Mucosa of stomach (tissue), 1 donor: ENCODE results near the gene C1QTNF5.

Experiments
- H3K27me3 ChIP-seq: one replicate; pipeline ENCODE4 v1.7.0; 2013; ENCODE audit warnings: mild to moderate bottlenecking, low read length; ENCODE audit not compliant: control insufficient read depth, insufficient read depth
- H3K36me3 ChIP-seq: one replicate; pipeline ENCODE4 v1.7.0; 2013; ENCODE audit warnings: low read length; ENCODE audit not compliant: control insufficient read depth, insufficient read depth
- H3K4me1 ChIP-seq: one replicate; pipeline ENCODE4 v1.7.0; 2013; ENCODE audit warnings: mild to moderate bottlenecking, low read length; ENCODE audit not compliant: control insufficient read depth, insufficient read depth
- H3K4me3 ChIP-seq: one replicate; pipeline ENCODE4 v1.7.0; 2013; ENCODE audit warnings: low read length
- H3K9ac ChIP-seq: one replicate; pipeline ENCODE4 v1.7.0; 2013; ENCODE audit warnings: mild to moderate bottlenecking, low read length, moderate library complexity
- H3K9me3 ChIP-seq: one replicate; pipeline ENCODE4 v1.7.0; 2013; ENCODE audit warnings: mild to moderate bottlenecking, low read length, moderate library complexity; ENCODE audit not compliant: control insufficient read depth
- donor health status: Pancreatic carcinoma.

C1QTNF5 gene

DNA sequence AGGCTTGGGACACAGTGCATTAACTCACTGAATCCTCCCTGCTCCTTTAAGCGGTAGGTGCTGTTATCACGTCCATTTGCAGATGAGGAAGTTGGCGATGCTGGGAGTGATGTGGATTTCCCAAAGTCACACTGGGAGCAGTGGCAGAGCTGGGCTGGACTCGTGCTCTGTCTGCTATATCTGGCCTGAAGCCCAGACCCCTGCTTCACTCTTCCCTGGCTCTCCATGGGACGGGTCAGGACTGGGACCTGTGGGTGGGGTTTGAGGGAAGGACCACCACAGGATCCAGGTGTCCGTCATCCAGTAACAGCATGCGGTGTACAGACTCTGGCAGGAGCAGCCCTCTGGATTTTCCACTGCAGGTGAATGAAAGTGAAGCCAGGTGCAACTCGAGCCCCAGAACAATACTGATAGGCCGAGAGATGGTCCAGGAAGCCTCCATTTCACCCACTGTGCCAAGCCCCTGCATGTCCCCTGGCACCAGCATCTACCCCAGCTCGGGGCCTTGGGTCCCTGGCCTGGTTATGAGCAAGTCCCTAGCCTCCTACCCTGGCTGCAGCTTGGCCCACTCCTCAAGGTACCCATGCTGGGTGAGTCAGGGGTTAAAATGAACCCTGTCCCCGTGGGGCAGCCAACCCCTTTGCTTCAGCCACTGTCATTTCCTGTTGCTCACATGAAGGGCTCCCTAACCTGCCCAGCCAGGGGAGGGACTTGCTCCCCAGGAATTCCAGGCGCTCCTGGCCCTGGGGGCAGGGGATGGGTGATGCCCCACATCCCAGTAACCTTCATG, 36.6 kb upstream of the C1QTNF5 start:
- Histone ChIP-seq H3K36me3 (no peaks in the 10 kb centered on the region), H3K4me3 (no peak overlapping the region), H3K9ac (no peak overlapping the region)

DNA sequence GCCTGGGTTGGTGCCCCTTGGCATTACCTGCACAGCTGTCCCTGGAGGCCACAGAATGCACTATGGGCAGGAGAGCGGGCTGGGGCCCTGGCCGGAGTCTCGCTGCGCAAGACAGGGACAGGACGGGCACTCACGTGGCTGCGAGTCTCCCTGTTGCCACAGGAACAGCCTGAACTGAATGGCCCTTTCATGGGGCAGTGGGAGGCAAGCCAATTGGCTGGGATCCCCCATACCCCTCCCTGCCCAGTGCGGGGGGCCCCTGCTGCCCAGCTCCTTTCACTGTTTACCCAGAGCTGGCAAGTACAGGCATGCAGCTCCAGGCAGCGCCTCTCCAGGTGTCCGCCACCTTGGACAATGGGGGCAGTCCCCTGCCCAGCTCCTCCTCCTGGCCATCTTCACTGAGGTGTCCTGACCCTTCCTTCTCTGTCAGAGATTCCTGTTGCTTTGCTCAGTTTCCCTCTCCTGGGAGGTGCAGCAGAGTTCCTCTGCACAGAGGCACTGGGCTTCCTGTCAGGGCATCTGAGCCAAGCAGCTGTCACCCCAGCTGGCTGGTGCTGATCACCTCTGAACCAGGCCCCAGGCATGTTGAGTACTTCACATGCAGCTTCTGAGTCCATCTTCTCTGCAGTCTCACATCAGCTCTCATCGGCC, 35.6 kb upstream of the C1QTNF5 start:
- peaks cover 37% of the 10 kb centered on the region for H3K4me1 ChIP-seq
- peaks cover 11% of the 10 kb centered on the region for H3K27me3 ChIP-seq
- no peaks in the 10 kb centered on the region for H3K9me3 ChIP-seq
- no peak overlapping the region for H3K9ac ChIP-seq
- H3K36me3 ChIP-seq = no peaks in the 10 kb centered on the region
- H3K4me3 ChIP-seq = no peak overlapping the region

More for the DNA sequence above, 36.6 kb upstream of the C1QTNF5 start:
- Histone ChIP-seq H3K9me3 (no peaks in the 10 kb centered on the region), H3K4me1 (peaks cover 35% of the 10 kb centered on the region), H3K27me3 (peaks cover 12% of the 10 kb centered on the region)

DNA sequence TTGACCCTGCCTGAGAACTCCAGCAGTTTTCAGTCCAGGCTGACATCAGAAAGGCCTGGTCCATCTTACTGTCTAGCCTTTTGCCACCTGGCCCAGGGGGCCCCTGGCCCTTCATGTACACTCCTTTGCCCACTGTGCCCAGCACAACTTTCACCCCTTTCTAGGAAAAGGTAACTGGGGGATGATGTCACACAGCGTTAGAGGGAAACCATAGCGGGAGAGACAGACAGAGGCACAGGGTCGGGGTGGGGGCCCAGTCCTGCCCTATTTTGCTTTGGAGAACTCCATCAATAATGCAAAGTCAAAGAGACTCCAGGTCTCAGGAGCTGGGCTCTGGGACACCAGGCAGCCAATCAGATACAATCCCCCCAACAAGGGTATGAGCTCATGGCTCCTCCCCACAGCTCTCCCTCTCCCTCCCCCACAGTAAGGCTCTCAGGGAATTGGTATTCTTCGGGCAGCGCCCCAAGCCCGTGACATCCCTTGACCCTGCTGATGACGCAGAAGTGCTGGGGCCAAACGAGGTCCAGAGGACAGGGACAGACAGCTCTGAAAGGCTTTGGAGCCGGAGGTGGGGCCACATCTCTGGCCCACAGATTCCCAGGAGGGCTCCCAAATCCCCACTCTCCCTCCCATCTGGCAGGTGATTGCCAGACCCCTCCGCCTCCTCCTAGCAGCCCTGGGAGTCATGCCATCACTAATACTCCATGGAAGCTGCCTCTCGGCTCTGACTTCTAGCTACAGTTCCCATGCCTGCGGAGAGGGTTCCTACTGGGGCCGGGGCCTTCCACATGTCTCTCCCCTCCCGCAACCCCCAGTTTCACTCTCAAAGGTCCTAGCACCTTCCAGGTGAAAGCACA, 34.9 kb upstream of the C1QTNF5 start:
- Histone ChIP-seq H3K4me3 (no peak overlapping the region), H3K9me3 (no peaks in the 10 kb centered on the region), H3K36me3 (no peaks in the 10 kb centered on the region), H3K27me3 (peaks cover 4% of the 10 kb centered on the region), H3K4me1 (peaks cover 37% of the 10 kb centered on the region), H3K9ac (no peak overlapping the region)

DNA sequence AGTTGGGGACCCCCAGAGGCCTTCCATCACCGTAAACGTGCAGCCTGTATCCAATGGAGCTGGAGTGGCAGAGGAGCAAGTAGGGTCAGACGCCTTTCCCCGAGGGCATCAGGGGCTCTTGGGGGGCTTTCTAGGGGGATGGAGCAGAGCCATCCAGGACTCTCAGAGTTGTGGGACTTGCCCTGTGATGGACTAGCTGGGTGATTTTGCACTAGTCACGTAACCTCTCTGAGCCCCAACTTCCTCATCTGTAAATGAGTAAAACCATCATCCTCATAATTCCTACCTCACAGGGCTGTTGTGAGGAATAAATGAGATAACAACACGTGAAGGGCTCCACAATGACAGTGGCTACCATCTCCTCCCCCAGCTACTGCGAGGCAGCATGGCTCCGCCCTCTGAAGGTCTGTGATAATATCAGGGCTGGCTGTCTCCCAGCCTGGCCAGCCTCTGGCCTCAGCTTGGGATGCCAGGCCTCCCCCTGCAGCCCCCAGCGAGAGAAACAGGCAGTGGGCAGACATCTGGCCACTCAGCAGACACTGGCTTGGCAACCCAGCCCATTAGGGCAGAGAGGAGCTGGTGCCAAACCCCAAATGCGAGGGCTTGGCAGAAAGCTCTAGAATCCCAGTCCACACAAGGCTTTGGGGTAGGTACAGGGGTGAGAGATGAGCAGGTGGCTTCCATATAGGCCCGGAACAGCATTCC, 34.1 kb upstream of the C1QTNF5 start:
- peaks cover 43% of the 10 kb centered on the region for H3K4me1 ChIP-seq
- H3K27me3 ChIP-seq = no peaks in the 10 kb centered on the region
- no peak overlapping the region for H3K4me3 ChIP-seq
- no peaks in the 10 kb centered on the region for H3K9me3 ChIP-seq
- H3K9ac ChIP-seq = no peak overlapping the region
- H3K36me3 ChIP-seq = no peaks in the 10 kb centered on the region

DNA sequence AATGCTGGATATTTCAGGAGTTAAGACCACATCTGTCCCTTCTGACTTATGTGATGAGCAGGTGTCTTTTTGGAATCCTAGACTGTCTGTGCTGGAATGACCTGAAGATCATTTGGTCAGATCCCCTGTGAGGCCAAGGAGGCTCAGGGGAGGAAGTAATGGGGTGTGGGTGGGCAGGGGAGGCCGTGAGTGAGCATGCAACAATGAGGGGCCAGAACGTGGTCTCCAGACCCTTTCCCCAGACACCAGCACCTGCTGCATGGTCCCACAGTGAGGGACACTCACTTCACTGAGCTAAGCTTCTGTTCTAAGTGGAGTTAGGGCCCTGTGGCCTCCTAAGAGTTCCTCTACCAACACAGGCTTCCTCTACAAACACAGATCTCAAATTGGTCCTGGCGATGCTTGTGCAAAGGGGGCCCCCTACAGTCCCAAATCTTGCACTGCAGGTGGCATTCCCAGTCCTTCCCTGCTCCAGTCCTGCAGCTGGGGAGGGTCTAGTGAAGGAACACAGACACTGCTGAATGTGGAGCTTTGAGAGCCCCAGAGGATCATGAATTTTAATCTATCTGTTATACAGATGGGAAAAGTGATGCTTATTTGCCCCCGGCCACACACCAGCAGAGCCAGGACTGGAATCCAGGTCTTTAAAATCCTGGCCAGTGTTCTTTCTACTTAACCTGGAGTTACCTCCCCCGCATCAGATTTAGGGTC, 33.4 kb upstream of the C1QTNF5 start:
- peaks cover 50% of the 10 kb centered on the region for H3K4me1 ChIP-seq
- H3K4me3 ChIP-seq = no peak overlapping the region
- H3K36me3 ChIP-seq = no peaks in the 10 kb centered on the region
- no peaks in the 10 kb centered on the region for H3K9me3 ChIP-seq
- H3K27me3 ChIP-seq = no peaks in the 10 kb centered on the region
- H3K9ac ChIP-seq = no peak overlapping the region

DNA sequence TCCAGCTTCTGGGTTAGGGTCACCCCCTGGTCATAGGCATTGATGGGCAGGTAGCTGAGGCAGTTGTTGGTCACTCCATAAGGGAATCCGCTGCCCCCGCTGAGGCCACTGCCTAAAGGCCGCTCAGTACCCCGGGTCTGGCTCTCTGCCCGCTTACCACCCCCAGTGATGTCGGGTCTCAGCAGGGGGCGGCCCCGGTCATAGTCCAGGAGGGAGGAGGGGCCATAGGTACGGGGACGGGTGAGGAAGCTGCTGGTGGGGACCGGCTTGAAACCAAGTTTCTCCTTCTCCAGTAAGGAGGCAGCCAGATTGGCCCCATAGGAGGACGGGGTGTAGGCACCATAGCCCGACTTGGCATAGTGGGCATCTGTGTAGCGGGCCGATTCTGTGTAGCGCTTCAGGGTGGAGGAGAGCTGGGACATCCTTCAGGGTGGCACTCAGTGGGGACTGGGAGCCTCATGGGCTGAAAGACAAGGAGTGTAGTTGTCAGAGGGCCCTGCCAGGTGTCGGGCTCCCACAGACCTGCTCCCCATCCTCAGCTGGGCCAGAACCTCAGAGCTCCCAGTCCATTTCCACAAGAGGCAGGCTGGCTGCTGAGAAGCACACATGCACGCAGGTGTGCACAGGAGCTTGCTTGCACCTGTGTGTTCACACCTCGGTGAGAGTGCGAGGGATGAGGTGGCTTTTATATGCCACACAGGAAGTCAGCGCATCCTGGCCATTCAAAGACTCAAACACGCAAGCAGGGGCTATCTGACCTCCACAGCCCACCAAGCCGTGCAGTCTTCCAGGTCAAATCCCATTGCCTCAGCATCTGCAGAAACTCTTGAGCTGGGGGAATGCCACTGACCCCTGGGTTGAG, 32.6 kb upstream of the C1QTNF5 start:
- Histone ChIP-seq H3K27me3 (no peaks in the 10 kb centered on the region), H3K4me3 (no peak overlapping the region), H3K4me1 (peaks cover 58% of the 10 kb centered on the region), H3K9me3 (no peaks in the 10 kb centered on the region), H3K36me3 (no peaks in the 10 kb centered on the region), H3K9ac (no peak overlapping the region)

DNA sequence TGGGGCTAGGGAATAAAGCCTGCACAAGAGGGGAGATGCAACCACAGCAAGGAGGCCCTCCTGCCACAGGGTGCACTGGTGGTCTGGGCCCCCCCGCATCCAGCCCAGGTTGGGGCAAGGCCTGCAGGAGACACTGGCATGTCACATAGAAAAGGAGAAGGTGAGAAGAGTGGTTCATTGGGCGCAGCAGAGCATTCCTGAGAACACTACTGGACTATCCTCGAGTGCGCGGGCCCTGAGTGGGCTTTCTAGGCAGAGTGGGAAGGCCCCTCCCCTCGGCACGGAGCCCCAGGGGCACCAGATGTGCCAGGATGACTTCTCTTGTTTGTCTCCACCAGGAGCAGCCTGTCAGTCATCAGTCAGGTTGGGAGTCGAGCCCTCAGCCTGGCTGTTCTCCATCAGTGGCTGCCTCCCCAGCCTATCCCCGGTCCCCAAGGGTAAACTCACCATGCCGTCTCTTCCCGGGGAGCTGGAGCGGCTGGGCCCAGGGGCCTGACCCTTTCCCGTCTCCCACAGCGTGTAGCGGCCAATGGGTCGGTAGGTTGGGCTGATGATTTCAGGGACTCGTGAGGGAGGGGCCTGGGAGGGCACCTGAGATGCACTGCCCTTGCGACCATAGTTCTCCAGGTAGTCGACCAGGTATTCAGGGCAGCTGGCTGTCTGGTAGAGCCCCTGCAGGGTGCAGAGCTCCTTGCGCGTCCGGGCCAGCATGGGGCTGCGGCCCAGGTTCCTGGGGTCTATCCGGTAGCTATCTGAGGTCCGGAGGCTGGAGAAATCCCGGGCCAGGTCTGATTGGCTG, 31.8 kb upstream of the C1QTNF5 start:
- no peaks in the 10 kb centered on the region for H3K36me3 ChIP-seq
- H3K4me1 ChIP-seq = peaks cover 66% of the 10 kb centered on the region
- H3K9me3 ChIP-seq = no peaks in the 10 kb centered on the region
- H3K27me3 ChIP-seq = no peaks in the 10 kb centered on the region
- no peak overlapping the region for H3K9ac ChIP-seq
- no peak overlapping the region for H3K4me3 ChIP-seq

DNA sequence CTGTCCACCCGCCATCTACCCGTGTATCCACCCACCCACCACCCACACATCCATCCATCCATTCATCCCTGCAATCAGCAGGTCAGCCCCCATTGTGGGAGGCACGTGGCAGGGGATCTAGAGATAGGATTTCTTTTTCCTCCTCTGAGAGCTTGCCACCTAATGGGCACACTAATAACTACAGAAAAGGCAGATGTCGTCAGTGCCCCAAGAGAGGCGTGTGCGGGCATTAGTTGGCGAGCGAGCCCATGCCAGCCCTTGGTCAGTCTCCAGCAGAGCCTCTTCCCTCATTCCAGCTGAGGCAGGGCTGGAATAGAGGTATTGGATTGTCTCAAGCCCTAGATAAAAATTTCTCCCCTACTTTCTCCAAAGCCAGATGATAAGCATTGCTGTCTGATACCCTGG, 31.1 kb upstream of the C1QTNF5 start:
- no peaks in the 10 kb centered on the region for H3K36me3 ChIP-seq
- no peaks in the 10 kb centered on the region for H3K27me3 ChIP-seq
- H3K9ac ChIP-seq = no peak overlapping the region
- no peak overlapping the region for H3K4me3 ChIP-seq
- peaks cover 72% of the 10 kb centered on the region for H3K4me1 ChIP-seq
- no peaks in the 10 kb centered on the region for H3K9me3 ChIP-seq

DNA sequence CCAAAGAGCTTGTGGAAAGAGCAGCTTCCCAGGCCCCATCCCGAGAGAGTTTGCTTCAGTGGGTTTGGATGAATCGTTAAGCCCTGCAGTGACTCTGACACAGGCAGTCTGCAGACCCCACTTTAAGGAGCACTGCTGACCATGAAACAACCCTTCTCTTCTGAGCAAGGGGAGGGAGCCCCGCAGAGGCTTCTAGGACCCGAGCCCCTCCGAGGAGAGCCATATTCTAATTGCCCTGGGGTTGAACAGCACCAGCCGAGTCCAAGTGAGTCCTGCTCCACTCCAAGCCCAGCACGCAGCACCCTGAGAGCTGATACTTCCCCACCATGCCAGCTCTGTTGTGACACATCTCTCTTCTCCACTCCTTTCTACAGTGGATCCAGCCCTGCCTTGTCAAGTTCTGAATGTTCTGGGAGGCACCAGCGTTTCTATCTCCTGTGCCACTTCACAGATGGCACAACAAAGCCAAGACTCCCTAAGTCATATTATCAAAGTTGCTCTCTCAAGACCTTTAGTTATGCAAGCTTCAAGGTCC, 30.5 kb upstream of the C1QTNF5 start:
- no peak overlapping the region for H3K9ac ChIP-seq
- H3K27me3 ChIP-seq = no peaks in the 10 kb centered on the region
- no peak overlapping the region for H3K4me3 ChIP-seq
- peaks cover 73% of the 10 kb centered on the region for H3K4me1 ChIP-seq
- no peaks in the 10 kb centered on the region for H3K9me3 ChIP-seq
- H3K36me3 ChIP-seq = no peaks in the 10 kb centered on the region

DNA sequence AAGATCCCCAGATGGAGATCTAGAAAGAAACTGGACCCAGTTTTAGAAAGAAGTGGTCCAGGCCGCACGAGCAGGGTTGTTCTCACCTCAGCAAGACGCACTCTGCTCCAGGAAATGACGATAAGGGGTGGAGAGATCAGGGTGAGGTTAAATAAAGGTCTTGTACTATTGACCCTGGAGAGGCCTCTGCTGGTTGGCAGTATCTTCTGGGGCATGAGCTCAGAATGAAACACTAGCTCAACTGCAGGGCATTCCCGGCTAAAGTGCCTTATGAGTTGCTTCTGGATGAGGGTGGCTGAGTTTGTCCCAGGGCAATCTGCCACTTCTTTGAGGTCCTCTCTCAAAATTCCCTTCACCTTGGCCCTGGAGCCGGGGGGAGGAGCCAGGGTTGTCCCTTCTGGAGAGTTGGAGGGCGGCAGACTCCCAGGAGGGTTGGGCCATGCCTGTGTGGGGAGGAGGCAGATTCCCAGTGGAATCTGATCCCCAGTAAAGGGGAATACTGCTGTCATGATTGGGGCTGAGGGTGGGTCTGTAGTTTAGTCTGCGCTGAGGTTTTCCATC, 29.9 kb upstream of the C1QTNF5 start:
- no peaks in the 10 kb centered on the region for H3K9me3 ChIP-seq
- no peaks in the 10 kb centered on the region for H3K36me3 ChIP-seq
- H3K4me1 ChIP-seq = peaks cover 68% of the 10 kb centered on the region
- H3K4me3 ChIP-seq = no peak overlapping the region
- H3K27me3 ChIP-seq = no peaks in the 10 kb centered on the region
- no peak overlapping the region for H3K9ac ChIP-seq
